ENCODE measurements around the gene CRB2. TPM values are rescaled to one million over a fixed set of nuclear protein-coding genes. Genes with fewer than 3 reads are reported as not detected.

CRB2 gene
- polyA plus RNA-seq, 1 experiment: not detected

- TF ChIP-seq, protein P1, sequence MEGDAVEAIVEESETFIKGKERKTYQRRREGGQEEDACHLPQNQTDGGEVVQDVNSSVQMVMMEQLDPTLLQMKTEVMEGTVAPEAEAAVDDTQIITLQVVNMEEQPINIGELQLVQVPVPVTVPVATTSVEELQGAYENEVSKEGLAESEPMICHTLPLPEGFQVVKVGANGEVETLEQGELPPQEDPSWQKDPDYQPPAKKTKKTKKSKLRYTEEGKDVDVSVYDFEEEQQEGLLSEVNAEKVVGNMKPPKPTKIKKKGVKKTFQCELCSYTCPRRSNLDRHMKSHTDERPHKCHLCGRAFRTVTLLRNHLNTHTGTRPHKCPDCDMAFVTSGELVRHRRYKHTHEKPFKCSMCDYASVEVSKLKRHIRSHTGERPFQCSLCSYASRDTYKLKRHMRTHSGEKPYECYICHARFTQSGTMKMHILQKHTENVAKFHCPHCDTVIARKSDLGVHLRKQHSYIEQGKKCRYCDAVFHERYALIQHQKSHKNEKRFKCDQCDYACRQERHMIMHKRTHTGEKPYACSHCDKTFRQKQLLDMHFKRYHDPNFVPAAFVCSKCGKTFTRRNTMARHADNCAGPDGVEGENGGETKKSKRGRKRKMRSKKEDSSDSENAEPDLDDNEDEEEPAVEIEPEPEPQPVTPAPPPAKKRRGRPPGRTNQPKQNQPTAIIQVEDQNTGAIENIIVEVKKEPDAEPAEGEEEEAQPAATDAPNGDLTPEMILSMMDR (IDR thresholded peaks at IDR 0.05; ENCODE audit: low read depth, low read length): no peak
- DNase-seq (ENCODE audit: low read depth, low spot score): no peak
- POLR2A ChIA-PET: no interaction called here
- CTCF ChIA-PET: no interaction called here
- H3K4me3 ChIP-seq (ENCODE audit: low read depth, low read length): no peak overlapping the region
- H3K9me3 ChIP-seq (ENCODE audit: control insufficient read depth, insufficient read depth, low read length): no peaks in the 10 kb centered on the region
- no peaks in the 10 kb centered on the region for H3K27me3 ChIP-seq (ENCODE audit: control insufficient read depth, insufficient read depth, low read length)
- no peak overlapping the region for H3K27ac ChIP-seq (ENCODE audit: low read depth, low read length)
Measured at GRCh38 chr9:123410281-123410910, 54.4 kb downstream of the CRB2 start.

DNA sequence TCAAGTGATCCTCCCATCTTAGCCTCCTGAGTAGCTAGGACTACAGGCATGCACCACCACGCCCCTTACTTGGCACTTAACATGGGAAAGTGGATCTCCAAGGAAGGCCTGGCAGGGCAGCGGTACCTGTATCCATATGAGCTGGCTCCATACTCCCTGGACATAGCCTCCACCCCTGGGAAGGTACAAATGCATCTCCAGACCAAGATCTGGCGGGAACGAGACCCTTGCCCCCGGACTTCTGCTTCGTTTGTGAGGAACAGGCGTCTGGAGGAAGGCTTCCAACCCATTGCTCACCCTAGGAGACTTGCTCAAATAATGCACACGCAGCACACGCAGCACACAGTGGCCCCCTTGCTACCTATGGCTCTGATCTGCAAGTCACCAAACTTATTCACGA, 55.2 kb downstream of the CRB2 start:
- TF ChIP-seq, protein P1 (IDR thresholded peaks at IDR 0.05; ENCODE audit: low read depth, low read length): no peak
- no peak for DNase-seq (ENCODE audit: low read depth, low spot score)
- H3K27ac ChIP-seq (ENCODE audit: low read depth, low read length): no peak overlapping the region
- H3K27me3 ChIP-seq (ENCODE audit: control insufficient read depth, insufficient read depth, low read length): no peaks in the 10 kb centered on the region
- POLR2A ChIA-PET: no interaction called here
- CTCF ChIA-PET: no interaction called here
- no peaks in the 10 kb centered on the region for H3K9me3 ChIP-seq (ENCODE audit: control insufficient read depth, insufficient read depth, low read length)
- H3K4me3 ChIP-seq (ENCODE audit: low read depth, low read length): no peak overlapping the region

DNA sequence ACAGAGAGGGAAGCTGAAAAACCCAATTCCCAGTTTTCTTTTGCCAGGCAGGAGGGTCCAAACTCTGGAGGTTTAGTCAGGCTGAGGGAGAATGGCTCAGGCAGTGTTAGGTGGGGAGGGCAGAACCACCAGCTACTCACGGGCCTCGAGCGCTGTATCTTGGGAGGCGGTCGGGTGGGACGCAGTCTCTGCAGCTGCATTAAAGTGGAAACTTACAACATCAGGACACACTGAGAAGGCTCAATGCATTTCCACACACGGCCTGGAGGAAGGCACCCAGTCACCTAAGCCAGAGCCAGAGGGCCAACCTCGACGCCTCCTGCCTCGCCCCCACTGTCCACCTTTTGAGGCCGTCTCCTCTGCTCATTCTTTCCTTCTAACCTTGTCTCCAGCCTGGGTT, 55.6 kb downstream of the CRB2 start:
- Histone ChIP-seq H3K27me3 (ENCODE audit: control insufficient read depth, insufficient read depth, low read length) (no peaks in the 10 kb centered on the region), H3K27ac (ENCODE audit: low read depth, low read length) (no peak overlapping the region), H3K9me3 (ENCODE audit: control insufficient read depth, insufficient read depth, low read length) (no peaks in the 10 kb centered on the region), H3K4me3 (ENCODE audit: low read depth, low read length) (no peak overlapping the region)
- POLR2A ChIA-PET: no interaction called here
- DNase-seq (ENCODE audit: low read depth, low spot score): no peak
- TF ChIP-seq, protein P1 (IDR thresholded peaks at IDR 0.05; ENCODE audit: low read depth, low read length): no peak
- CTCF ChIA-PET: no interaction called here

GRCh38 chr9:123412171-123412820, 56.3 kb downstream of the CRB2 start:
- ChIA-PET CTCF (no interaction called here), POLR2A (no interaction called here)
- no peak for DNase-seq (ENCODE audit: low read depth, low spot score)
- Histone ChIP-seq H3K27ac (ENCODE audit: low read depth, low read length) (no peak overlapping the region), H3K27me3 (ENCODE audit: control insufficient read depth, insufficient read depth, low read length) (no peaks in the 10 kb centered on the region), H3K4me3 (ENCODE audit: low read depth, low read length) (no peak overlapping the region), H3K9me3 (ENCODE audit: control insufficient read depth, insufficient read depth, low read length) (no peaks in the 10 kb centered on the region)
- TF ChIP-seq, protein P1 (IDR thresholded peaks at IDR 0.05; ENCODE audit: low read depth, low read length): no peak

DNA sequence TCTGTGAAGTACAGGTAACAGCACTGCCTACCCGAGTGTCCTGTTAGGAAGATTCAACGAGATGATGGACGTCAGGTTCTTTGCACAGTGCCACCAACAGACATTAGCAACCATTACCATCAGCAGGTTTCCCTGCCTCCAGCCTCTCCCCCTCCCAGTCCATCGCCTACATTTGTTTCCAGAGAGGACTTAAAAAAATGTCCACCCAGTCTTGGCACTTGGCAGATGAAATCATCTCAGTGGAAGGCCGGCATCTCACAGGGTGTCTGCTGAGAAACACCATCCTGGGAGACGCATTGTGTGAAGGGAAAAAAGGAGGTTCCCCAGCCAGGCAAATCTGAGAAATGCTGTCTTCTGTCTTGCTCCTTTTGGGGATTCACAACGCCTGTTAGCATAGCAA, 58.2 kb downstream of the CRB2 start:
- CTCF ChIA-PET: no interaction called here
- H3K4me3 ChIP-seq (ENCODE audit: low read depth, low read length): no peak overlapping the region
- POLR2A ChIA-PET: no interaction called here
- H3K27me3 ChIP-seq (ENCODE audit: control insufficient read depth, insufficient read depth, low read length): no peaks in the 10 kb centered on the region
- H3K27ac ChIP-seq (ENCODE audit: low read depth, low read length): no peak overlapping the region
- no peak for DNase-seq (ENCODE audit: low read depth, low spot score)
- H3K9me3 ChIP-seq (ENCODE audit: control insufficient read depth, insufficient read depth, low read length): no peaks in the 10 kb centered on the region; the same call in 1 of the 2 replicates
- TF ChIP-seq, protein P1 (IDR thresholded peaks at IDR 0.05; ENCODE audit: low read depth, low read length): no peak

All from AG04450 (cell line).